ENCODE results near the gene GRM5.
"Not testable (repeated sequence)": the region's sequence is repeated elsewhere in the genome, so short reads cannot be mapped to it uniquely, and the experiment has no call there.

The GRM5 gene

GRCh38 chr11:89065651-89066201 is at the start of gene GRM5:
GRM5 (minus strand) TSS chr11:89065982; CDS start chr11:89047872, 18,110 bp downstream.
- DNase-seq (ENCODE audit: low spot score) = not testable (repeated sequence)

GRCh38 chr11:89097956-89098355 is 32.2 kb upstream of the GRM5 start:
- peak; percentile 20 for DNase-seq (ENCODE audit: low spot score)

- not testable (repeated sequence) for DNase-seq (ENCODE audit: low spot score)
These were observed 28.0 kb upstream of the GRM5 start for GRCh38 chr11:89093806-89094205.

- not testable (repeated sequence) for DNase-seq (ENCODE audit: low spot score)
These were observed 19.2 kb upstream of the GRM5 start for GRCh38 chr11:89084951-89085350.

GRCh38 chr11:89070911-89071310 is 5.1 kb upstream of the GRM5 start:
- not testable (repeated sequence) for DNase-seq (ENCODE audit: low spot score)

GRCh38 chr11:89067264-89067663 is 1.5 kb upstream of the GRM5 start:
- DNase-seq (ENCODE audit: low spot score) = no peak

- no peak for DNase-seq (ENCODE audit: low spot score)
These were observed 716 bp downstream of the GRM5 start for GRCh38 chr11:89065066-89065465.

GRCh38 chr11:89063481-89063951 is 2.3 kb downstream of the GRM5 start:
- DNase-seq (ENCODE audit: low spot score) = not testable (repeated sequence)

GRCh38 chr11:89062771-89063298 is 2.9 kb downstream of the GRM5 start:
- DNase-seq (ENCODE audit: low spot score) = not testable (repeated sequence)

GRCh38 chr11:89061839-89062238 is 3.9 kb downstream of the GRM5 start:
- peak; percentile 10 for DNase-seq (ENCODE audit: low spot score)

- not testable (repeated sequence) for DNase-seq (ENCODE audit: low spot score)
These were observed 8.4 kb downstream of the GRM5 start for GRCh38 chr11:89057406-89057805.

- DNase-seq (ENCODE audit: low spot score) = no peak
These were observed 13.6 kb downstream of the GRM5 start for GRCh38 chr11:89052220-89052619.

GRCh38 chr11:89047159-89047558 is 18.6 kb downstream of the GRM5 start:
- DNase-seq (ENCODE audit: low spot score) = not testable (repeated sequence)

- DNase-seq (ENCODE audit: low spot score) = not testable (repeated sequence)
These were observed 21.8 kb downstream of the GRM5 start for GRCh38 chr11:89043861-89044588.

GRCh38 chr11:89029671-89030070 is 36.1 kb downstream of the GRM5 start:
- not testable (repeated sequence) for DNase-seq (ENCODE audit: low spot score)

- no peak for DNase-seq (ENCODE audit: low spot score)
These were observed 44.4 kb downstream of the GRM5 start for GRCh38 chr11:89021339-89021738.

GRCh38 chr11:89019827-89020547 is 45.8 kb downstream of the GRM5 start:
- DNase-seq (ENCODE audit: low spot score) = peak; percentile 7

GRCh38 chr11:89016214-89016613 is 49.6 kb downstream of the GRM5 start:
- no peak for DNase-seq (ENCODE audit: low spot score)

- no peak for DNase-seq (ENCODE audit: low spot score)
These were observed 50.2 kb downstream of the GRM5 start for GRCh38 chr11:89015614-89016013.

GRCh38 chr11:89000852-89001251 is 64.9 kb downstream of the GRM5 start:
- not testable (repeated sequence) for DNase-seq (ENCODE audit: low spot score)

GRCh38 chr11:88979641-88980040 is 86.1 kb downstream of the GRM5 start:
- DNase-seq (ENCODE audit: low spot score) = peak; percentile 86

- DNase-seq (ENCODE audit: low spot score) = peak; percentile 64
These were observed 86.8 kb downstream of the GRM5 start for GRCh38 chr11:88978992-88979391.

GRCh38 chr11:88975441-88975840 is 90.3 kb downstream of the GRM5 start:
- peak; percentile 39 for DNase-seq (ENCODE audit: low spot score)

Measured in kidney tubule cell (primary cell).